HCT116 (cell line): ENCODE data around the gene APLP1. TPM values are rescaled to one million over a fixed set of nuclear protein-coding genes. Genes with fewer than 3 reads are reported as not detected.

Source experiments
- ATAC-seq: fragments of 200-7000 bp; cut with Tn5 transposase; 2 replicates; pipeline ENCODE4 v1.9.1; 2020; ENCODE audit warnings: mild to moderate bottlenecking, moderate library complexity
- BruUV-seq: library from RNA; stranded (reverse); fragments of 400-500 nt; replicated peaks from 2 replicates; lab custom pipeline; 2021; lab: Mats Ljungman, UMichigan
- CTCF ChIA-PET: fragments of 300-600 bp; sonication (Branson Sonifier 250); formaldehyde crosslinking; loops from one replicate; lab custom pipeline; 2021; ENCODE audit warnings: antibody characterized with exemption; lab: Charles Lee
- POLR2A ChIA-PET: fragments of 300-600, 350-600 bp; sonication (Branson Sonifier 250); formaldehyde crosslinking; loops from one replicate; lab custom pipeline; 2021; ENCODE audit warnings: antibody characterized with exemption; lab: Charles Lee
- RAD21 ChIA-PET, 2 experiments: fragments of 300-600 bp; sonication (Branson Sonifier 250); formaldehyde crosslinking; loops; one replicate each; lab custom pipeline; 2023; ENCODE audit warnings: low total read pairs in 2 of 2; ENCODE audit not compliant: uncharacterized antibody in 2 of 2, unreplicated experiment in 2 of 2, low non-redundant PET in 1 of 2; lab: Charles Lee
- DNase-seq: peaks from one replicate; pipeline ENCODE4 v3.0.0-alpha.2; 2010; ENCODE audit warnings: low read depth, low spot score
- H2AFZ ChIP-seq: fragments of 200-600 bp; shearing (Covaris generic), sonication (generic); 2 replicates; pipeline ENCODE4 v1.6.1; 2017; ENCODE audit warnings: low read depth, mixed run types, mixed read lengths, antibody characterized with exemption, low read length; ENCODE audit not compliant: poor library complexity, severe bottlenecking
- H3K27ac ChIP-seq: 2 replicates; pipeline ENCODE4 v1.5.1; 2012; ENCODE audit warnings: low read depth, low read length
- H3K27me3 ChIP-seq: fragments of 200-600 bp; sonication (generic); 2 replicates; pipeline ENCODE4 v1.6.1; 2016; ENCODE audit warnings: mixed run types, low read length, mixed read lengths; ENCODE audit not compliant: insufficient read depth
- H3K36me3 ChIP-seq, 2 experiments: fragments of 200-500 bp in 1 of 2; fragments of 200-600 bp in 1 of 2; sonication (Bioruptor generic) in 1 of 2; sonication (generic) in 1 of 2; 2 replicates each; pipeline versions ENCODE4 v1.5.1 to v1.6.1; 2014 to 2016; ENCODE audit warnings: low read length in 2 of 2, inconsistent platforms in 1 of 2, mixed read lengths in 1 of 2, mixed run types in 1 of 2; ENCODE audit not compliant: insufficient read depth in 2 of 2, control insufficient read depth in 1 of 2
- H3K4me1 ChIP-seq, 2 experiments: fragments of 200-600 bp in 1 of 2; sonication (generic) in 1 of 2; 2 replicates each; pipeline versions ENCODE4 v1.5.1 to v1.6.1; 2012 to 2017; ENCODE audit warnings: low read length in 2 of 2, inconsistent platforms in 1 of 2, mild to moderate bottlenecking in 1 of 2, mixed read lengths in 1 of 2, mixed run types in 1 of 2, moderate library complexity in 1 of 2; ENCODE audit not compliant: insufficient read depth in 2 of 2, control insufficient read depth in 1 of 2
- H3K4me2 ChIP-seq: fragments of 200-600 bp; sonication (generic); 2 replicates; pipeline ENCODE4 v1.6.1; 2017; ENCODE audit warnings: mixed run types, low read length, mixed read lengths
- H3K4me3 ChIP-seq, 2 experiments: fragments of 200-600 bp in 1 of 2; sonication (generic) in 1 of 2; replicated peaks in 1 of 2; 2 replicates each; pipeline ENCODE4 v1.5.1; 2011 to 2016; ENCODE audit warnings: low read length in 2 of 2, control low read depth in 1 of 2, low read depth in 1 of 2, mild to moderate bottlenecking in 1 of 2, mixed read lengths in 1 of 2, mixed run types in 1 of 2
- H3K79me2 ChIP-seq: fragments of 200-600 bp; sonication (generic); 2 replicates; pipeline ENCODE4 v1.6.1; 2017; ENCODE audit warnings: mild to moderate bottlenecking, mixed run types, low read length, moderate library complexity, mixed read lengths; ENCODE audit not compliant: insufficient read depth
- H3K9ac ChIP-seq: fragments of 200-600 bp; sonication (generic); 2 replicates; pipeline ENCODE4 v1.6.1; 2016; ENCODE audit warnings: low read length, mixed read lengths
- H3K9me2 ChIP-seq: fragments of 200-600 bp; sonication (generic), shearing (Covaris generic); 2 replicates; pipeline ENCODE4 v1.6.1; 2017; ENCODE audit warnings: mixed run types, mild to moderate bottlenecking, moderate library complexity; ENCODE audit not compliant: insufficient read depth
- H3K9me3 ChIP-seq, 2 experiments: fragments of 200-500 bp in 1 of 2; fragments of 200-600 bp in 1 of 2; sonication (Bioruptor generic) in 1 of 2; sonication (generic) in 1 of 2; 2 replicates each; pipeline ENCODE4 v1.6.1; 2014 to 2017; ENCODE audit warnings: low read length in 2 of 2, mixed read lengths in 2 of 2, inconsistent platforms in 1 of 2, low read depth in 1 of 2, mild to moderate bottlenecking in 1 of 2, mixed run types in 1 of 2, moderate library complexity in 1 of 2; ENCODE audit not compliant: control insufficient read depth in 1 of 2, insufficient read depth in 1 of 2
- H4K20me1 ChIP-seq: fragments of 200-600 bp; sonication (generic), shearing (Covaris generic); 2 replicates; pipeline ENCODE4 v1.6.1; 2017; ENCODE audit warnings: mixed run types, mild to moderate bottlenecking, moderate library complexity; ENCODE audit not compliant: insufficient read depth
- CEBPB ChIP-seq: IDR thresholded peaks from 2 replicates; pipeline ENCODE4 v1.6.1; 2012; ENCODE audit warnings: low read depth
- EGR1 ChIP-seq: IDR thresholded peaks from 2 replicates; pipeline ENCODE4 v1.6.1; 2012; ENCODE audit warnings: low read depth
- ELF1 ChIP-seq: IDR thresholded peaks from 2 replicates; pipeline ENCODE4 v1.6.1; 2012; ENCODE audit warnings: low read depth, borderline replicate concordance
- EZH2 ChIP-seq: fragments of 200-600 bp; sonication (generic); IDR thresholded peaks from 2 replicates; pipeline ENCODE4 v1.6.1; 2017; ENCODE audit warnings: antibody characterized with exemption, mixed run types
- EZH2phosphoT487 ChIP-seq: fragments of 200-600 bp; IDR thresholded peaks from 2 replicates; pipeline ENCODE4 v1.6.1; 2018; ENCODE audit warnings: antibody characterized with exemption, borderline replicate concordance
- FOSL1 ChIP-seq: IDR thresholded peaks from 2 replicates; pipeline ENCODE4 v1.6.1; 2012; ENCODE audit warnings: low read depth
- JUND ChIP-seq: IDR thresholded peaks from 2 replicates; pipeline ENCODE4 v1.6.1; 2012
- MAX ChIP-seq: IDR thresholded peaks from 2 replicates; pipeline ENCODE4 v1.6.1; 2012
- POLR2A ChIP-seq: IDR thresholded peaks from 2 replicates; pipeline ENCODE4 v1.7.0; 2011; ENCODE audit warnings: borderline replicate concordance; ENCODE audit not compliant: insufficient read depth, insufficient read length; ENCODE audit errors: extremely low read depth
- POLR2AphosphoS5 ChIP-seq: IDR thresholded peaks from 2 replicates; pipeline ENCODE4 v1.6.1; 2011; ENCODE audit warnings: mild to moderate bottlenecking, low read depth, low read length, moderate library complexity
- RAD21 ChIP-seq: IDR thresholded peaks from 2 replicates; pipeline ENCODE4 v1.6.1; 2012; ENCODE audit warnings: low read depth, mild to moderate bottlenecking
- REST ChIP-seq: IDR thresholded peaks from 2 replicates; pipeline ENCODE4 v1.6.1; 2012; ENCODE audit warnings: low read depth
- SIN3A ChIP-seq: IDR thresholded peaks from 2 replicates; pipeline ENCODE4 v1.6.1; 2012; ENCODE audit warnings: low read depth
- SP1 ChIP-seq: IDR thresholded peaks from 2 replicates; pipeline ENCODE4 v1.6.1; 2012; ENCODE audit warnings: low read depth
- TCF7L2 ChIP-seq: IDR thresholded peaks from 2 replicates; pipeline ENCODE4 v1.7.0; 2011; ENCODE audit warnings: borderline replicate concordance, inconsistent platforms; ENCODE audit not compliant: insufficient read depth, insufficient read length; ENCODE audit errors: extremely low read depth
- YY1 ChIP-seq: IDR thresholded peaks from 2 replicates; pipeline ENCODE4 v1.6.1; 2011; ENCODE audit warnings: low read length, low read depth, moderate library complexity, mild to moderate bottlenecking; ENCODE audit not compliant: insufficient replicate concordance; ENCODE audit errors: extremely low read depth
- ZBTB33 ChIP-seq: IDR thresholded peaks from 2 replicates; pipeline ENCODE4 v1.6.1; 2011; ENCODE audit warnings: mild to moderate bottlenecking, low read length, moderate library complexity; ENCODE audit not compliant: insufficient replicate concordance; ENCODE audit errors: extremely low read depth
- ZNF274 ChIP-seq: fragments of 200-500 bp; sonication (Bioruptor generic); IDR thresholded peaks from 2 replicates; pipeline ENCODE4 v1.6.1; 2014; ENCODE audit warnings: mild to moderate bottlenecking, low read depth, low read length, inconsistent platforms
- intact Hi-C: fragments of 100-400 bp; cut with micrococcal nuclease; formaldehyde crosslinking; loops from 2 replicates; pipeline ENCODE4 v1.10.0; 2022
- total RNA-seq: library from RNA; stranded (reverse); gene quantifications from one replicate; pipeline ENCODE4 v1.2.1, GENCODE V29; 2021; ENCODE audit not compliant: unreplicated experiment

Gene APLP1
- total RNA-seq, 1 experiment from 2014 or later: 41.2 TPM

GRCh38 chr19:35830986-35831385 lies 37.4 kb upstream of the APLP1 start:
- H4K20me1 ChIP-seq: no peaks in the 10 kb centered on the region
- no peak overlapping the region for H3K4me3 ChIP-seq
- ChIA-PET POLR2A (no interaction called here), CTCF (no interaction called here), RAD21 (no interaction called here)
- DNase-seq (no peak), ATAC-seq (no peak)
- H2AFZ ChIP-seq: no peak overlapping the region
- H3K9me3 ChIP-seq: no peaks in the 10 kb centered on the region
- H3K79me2 ChIP-seq: no peaks in the 10 kb centered on the region
- intact Hi-C loops: no loop called here
- H3K4me1 ChIP-seq: no peaks in the 10 kb centered on the region
- BruUV-seq: no TSS peak
- peaks cover 43% of the 10 kb centered on the region for H3K27me3 ChIP-seq
- H3K9me2 ChIP-seq: no peaks in the 10 kb centered on the region
- H3K4me2 ChIP-seq: no peak overlapping the region
- no peak overlapping the region for H3K27ac ChIP-seq
- no peaks in the 10 kb centered on the region for H3K36me3 ChIP-seq
- no peak overlapping the region for H3K9ac ChIP-seq
- TF ChIP-seq SP1 (no peak), EZH2phosphoT487 (no peak), ZNF274 (no peak), POLR2AphosphoS5 (no peak), EZH2 (no peak), EGR1 (no peak), POLR2A (no peak), ELF1 (no peak), MAX (no peak), SIN3A (no peak), CEBPB (no peak), FOSL1 (no peak), REST (no peak), RAD21 (no peak), TCF7L2 (no peak), YY1 (no peak), JUND (no peak), ZBTB33 (no peak)
